GM15510 (cell line): Measurements from ENCODE around the gene HS6ST2.

Experiments
- POLR2A ChIP-seq: IDR thresholded peaks from 3 replicates; pipeline ENCODE4 v1.6.1; 2011; ENCODE audit warnings: borderline replicate concordance; ENCODE audit not compliant: insufficient read length; ENCODE audit errors: extremely low read depth

The HS6ST2 gene

DNA sequence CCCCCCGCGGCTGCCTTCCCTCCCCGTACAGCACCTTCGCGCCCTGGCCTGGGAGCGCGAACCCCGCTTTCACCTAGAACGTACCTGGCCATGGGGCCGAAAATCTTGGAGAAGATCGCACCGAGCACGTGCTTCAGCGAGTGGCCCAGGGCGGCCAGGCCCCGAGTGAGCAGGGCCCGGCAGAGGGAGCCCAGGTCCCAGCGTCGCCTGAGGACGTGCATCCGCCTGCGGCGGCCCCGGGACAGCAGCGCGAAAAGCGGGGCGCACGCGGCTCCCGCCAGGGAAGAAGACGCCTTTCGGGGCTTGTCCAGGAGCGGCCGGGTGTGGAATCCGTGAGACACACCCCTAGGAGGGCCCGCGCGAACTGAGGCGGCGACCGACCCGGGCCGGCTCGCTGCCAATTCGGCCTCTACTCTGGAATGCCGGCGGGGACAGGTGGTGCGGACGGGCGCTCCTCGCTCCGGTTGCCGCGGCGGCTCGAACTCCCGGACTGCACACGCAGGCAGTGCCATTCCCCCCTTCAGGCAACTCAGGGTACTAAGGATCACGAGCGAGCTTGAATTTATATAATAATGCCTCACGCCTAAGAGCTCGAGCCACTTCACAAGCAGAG is at the start of gene HS6ST2:
HS6ST2 (minus strand) TSS at position 539 of the 613 bp plus-strand sequence.
- TF ChIP-seq POLR2A, result no peak

DNA sequence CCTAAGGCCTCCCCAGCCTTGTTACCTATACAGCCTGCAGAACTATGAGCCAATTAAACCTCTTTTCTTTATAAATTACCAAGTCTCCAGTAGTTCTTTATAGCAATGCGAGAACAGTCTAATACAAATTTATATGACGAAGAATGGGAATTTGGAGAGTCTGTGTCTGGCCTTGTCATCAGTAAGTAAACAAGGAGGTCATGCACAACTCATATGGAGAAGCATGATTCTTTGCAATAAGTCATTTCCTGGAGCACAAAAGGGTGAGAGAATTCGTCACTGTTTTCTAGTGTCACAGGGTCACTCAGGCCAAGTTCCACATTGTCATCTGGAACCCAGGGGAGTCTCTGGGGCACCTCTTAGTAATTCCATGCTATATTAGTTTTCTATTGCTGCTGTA is 49.0 kb upstream of the HS6ST2 start:
- TF ChIP-seq POLR2A, result no peak

DNA sequence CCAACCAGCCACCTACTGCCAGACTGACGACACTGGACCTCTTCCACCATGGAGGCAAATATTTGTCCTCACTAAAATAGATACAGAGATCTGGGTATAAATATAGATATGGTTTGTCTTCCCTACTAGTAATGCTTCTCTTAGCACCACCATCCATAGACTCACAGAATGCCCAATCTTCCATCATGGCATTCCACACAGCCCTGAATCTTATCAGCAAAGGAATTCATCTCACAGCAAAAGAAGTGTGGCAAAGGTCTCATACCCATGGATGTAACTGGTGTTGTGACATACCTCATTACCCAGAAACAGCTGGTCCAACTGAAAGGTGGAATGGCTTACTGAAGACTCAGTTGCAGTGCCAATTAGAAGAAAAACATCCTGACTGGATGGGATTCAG is 47.2 kb upstream of the HS6ST2 start:
- no peak for TF ChIP-seq POLR2A

DNA sequence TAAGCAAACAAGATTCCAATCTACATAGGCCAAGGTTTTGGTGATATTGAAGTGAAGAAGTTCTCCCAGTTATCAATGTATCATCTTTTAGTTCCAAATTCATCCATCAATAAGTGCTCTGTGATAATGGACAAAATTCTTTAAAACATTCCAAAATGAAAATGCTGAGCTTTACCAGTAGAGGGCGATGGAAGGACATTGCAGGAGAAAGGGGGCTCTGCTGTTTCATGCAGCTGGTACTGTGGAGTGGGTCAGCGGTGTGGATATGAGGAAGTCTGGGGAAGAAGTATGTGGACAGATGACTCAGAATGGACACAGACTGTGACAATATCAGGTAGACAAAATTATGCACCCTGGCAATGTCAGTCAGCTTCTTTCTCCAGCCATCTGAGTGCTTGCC is 46.6 kb upstream of the HS6ST2 start:
- TF ChIP-seq POLR2A, result no peak

DNA sequence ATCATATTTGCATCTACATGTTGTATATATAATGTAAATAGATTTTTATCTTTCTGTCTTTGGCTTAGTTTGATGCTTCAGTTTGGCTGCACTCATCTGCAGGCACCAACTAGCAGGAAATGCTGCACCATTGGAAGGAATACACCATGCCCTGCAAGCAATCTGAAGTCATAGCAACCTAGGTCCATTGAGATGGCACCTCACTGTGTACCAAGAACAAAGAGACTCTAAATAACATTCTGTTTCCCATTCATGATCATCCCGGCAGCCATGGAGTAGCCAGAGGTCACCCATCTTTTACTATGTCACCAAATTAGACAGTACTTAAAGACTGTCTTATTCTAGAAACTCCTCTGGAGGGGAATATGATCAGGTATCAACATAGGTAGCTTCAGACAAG is 40.8 kb upstream of the HS6ST2 start:
- no peak for TF ChIP-seq POLR2A

DNA sequence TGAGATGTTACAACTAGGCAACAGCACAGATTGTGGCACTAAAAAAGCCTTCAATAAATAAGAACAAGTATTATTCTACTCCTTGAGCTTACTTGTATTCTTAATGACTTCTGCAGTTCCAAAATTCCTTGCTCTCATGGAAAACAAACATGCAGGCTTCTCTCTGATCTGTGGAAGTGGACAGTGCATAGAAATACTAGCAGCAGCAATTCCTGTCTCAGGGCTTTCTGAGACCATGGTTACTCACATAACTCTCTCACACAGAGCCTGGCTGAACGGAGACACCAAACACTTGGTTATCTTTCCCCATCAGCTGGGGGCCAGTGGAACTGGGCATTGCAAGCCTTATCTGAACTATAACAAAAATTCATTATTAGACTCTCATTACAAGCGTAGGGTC is 32.4 kb upstream of the HS6ST2 start:
- no peak for TF ChIP-seq POLR2A

DNA sequence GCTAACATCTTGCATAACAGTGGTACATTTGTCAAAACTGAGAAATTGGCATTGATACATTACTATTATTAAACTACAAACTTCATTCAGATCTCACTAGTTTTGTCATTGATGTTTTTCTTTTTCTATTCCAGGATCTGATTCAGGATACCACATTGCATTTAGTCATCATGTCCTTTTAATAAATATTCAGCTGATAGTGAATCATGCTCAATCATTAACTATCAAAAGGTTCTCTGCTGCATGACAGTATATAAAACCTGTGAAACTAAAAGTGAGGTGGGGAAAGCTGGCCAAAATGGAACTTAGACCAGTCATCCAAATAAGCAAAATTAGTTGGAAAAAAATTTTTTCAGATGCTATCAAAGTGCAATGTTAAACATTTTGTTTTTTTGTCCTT is 28.1 kb upstream of the HS6ST2 start:
- TF ChIP-seq POLR2A, result no peak

DNA sequence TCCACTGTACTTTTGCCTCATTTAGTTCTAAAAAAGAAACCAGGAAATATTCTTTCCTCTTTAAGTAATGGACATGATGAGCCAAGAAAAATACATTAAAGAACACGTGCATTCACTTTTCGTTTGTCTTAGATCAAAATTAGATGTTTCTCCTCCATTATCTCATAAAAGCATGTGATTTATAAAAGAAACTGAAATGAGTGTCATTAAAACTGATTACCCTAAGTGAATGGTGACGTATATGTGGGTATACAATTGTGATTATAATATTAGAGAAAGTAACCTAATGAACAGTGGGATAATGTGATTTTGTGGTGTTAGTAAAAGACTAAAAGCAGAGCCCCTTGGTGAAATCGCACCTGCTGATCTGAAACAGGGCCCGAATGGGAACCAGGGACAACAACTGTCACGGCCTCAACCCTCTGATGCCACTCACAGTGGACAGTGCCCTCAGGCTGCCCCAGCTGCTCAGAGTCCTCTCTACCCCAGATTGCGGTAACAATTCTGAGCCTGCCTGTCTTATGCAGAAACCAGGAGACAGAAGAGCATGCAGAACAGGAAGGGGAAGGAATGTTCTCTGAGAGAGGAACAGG is 25.7 kb upstream of the HS6ST2 start:
- TF ChIP-seq POLR2A, result no peak

DNA sequence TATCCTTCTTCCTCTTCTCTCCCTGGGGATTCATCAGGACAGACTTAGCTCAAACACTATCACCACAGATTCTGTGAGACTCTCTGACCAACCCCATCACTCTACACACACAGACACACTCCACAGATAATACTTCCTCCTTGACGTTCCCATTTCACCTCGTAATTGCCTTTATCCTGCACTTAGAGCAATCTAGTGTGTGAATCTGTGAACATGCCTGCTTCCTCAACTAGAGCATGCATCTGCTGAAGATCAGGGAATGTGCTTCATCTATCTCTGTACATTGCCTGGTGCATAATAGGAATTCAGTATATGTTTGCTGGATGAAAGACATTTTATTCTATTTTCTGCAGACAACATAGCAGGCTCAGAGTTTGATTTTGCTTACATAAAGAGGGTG is 25.1 kb upstream of the HS6ST2 start:
- no peak for TF ChIP-seq POLR2A

DNA sequence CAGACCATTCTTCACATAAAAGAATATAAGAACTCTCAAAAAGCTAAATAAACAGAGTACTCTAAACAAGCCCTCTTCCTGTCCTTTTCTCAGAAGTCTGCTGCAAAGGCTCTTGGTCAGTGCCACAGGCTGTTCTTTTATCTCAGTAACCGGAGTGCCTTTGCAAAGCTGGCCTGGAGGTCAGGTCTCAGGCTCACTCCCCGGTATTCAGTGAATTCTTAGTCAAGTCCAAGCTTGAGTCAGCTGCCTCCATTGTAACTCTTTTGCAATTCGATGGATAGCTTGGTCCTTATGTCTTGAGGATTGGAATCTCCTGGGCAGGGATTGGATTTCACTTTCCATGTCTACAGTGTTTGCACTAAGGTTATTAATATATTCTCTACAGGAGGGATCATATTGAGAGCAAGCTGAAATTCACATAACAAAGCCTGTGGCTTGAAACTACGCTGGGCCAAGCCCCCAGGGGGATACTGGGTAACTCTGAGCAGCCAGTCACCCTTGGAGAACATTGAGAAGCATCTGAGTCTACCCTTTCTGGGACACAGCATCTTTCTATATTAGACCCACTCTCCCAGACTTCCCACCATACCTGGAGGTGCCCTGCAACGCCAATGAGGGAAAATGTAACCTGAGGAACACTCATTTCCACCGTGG is 10.0 kb upstream of the HS6ST2 start:
- no peak for TF ChIP-seq POLR2A

DNA sequence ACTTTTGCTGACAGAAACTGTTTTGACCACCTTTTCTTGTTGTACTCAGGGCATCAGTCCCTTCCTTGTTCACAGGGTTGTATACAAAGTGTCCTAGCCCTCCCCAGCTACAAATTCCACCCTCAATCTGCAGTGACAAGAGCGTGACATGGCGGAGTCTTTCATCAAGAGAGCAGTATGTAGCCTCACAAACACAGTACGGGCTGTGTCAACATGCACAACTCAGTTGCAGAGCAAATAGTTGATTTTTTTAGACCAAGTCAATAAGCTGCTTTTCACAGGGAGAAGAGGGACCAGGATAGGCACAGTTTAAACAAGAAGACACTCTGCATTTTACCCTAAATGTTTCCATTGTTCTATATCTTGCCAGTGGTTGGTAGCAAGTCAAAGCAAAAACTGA is 8.6 kb upstream of the HS6ST2 start:
- TF ChIP-seq POLR2A, result no peak

DNA sequence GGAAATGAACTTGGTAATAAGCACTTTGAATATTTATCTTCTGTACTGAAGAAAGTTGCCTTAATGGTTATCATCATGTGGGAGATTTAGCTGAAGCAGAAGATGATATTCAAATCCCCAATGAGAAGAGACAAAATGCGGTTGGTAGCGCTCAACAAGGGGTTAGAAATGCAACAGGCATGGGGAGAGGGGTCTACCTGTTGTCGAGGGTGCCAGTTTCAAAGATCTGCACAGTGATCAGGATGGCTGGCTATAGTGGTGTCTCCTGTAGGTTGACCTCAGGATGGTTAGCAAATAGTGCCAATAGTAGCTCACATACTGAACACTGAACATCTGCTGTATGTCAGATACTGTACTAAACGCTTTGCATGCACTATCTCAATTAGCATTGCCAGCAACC is 7.0 kb upstream of the HS6ST2 start:
- TF ChIP-seq POLR2A, result no peak

DNA sequence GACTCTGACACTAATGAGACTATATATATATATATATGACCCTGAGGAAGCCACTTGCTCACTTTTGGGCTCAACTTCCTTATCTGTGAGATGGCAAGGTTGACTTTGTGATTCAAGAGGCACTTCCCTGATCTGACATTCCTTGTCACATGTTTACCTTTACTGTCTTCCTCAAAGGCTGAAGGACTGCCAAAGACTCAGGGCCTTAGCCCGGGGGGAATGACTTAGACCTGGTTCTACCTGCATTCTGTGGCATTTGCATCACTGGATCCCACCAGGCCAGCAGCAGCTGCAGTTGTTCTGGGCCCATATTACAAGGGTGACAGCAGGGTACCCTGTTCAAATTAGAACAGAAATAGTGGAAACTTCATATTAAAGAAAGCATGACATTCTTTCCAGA is 3.1 kb upstream of the HS6ST2 start:
- no peak for TF ChIP-seq POLR2A

DNA sequence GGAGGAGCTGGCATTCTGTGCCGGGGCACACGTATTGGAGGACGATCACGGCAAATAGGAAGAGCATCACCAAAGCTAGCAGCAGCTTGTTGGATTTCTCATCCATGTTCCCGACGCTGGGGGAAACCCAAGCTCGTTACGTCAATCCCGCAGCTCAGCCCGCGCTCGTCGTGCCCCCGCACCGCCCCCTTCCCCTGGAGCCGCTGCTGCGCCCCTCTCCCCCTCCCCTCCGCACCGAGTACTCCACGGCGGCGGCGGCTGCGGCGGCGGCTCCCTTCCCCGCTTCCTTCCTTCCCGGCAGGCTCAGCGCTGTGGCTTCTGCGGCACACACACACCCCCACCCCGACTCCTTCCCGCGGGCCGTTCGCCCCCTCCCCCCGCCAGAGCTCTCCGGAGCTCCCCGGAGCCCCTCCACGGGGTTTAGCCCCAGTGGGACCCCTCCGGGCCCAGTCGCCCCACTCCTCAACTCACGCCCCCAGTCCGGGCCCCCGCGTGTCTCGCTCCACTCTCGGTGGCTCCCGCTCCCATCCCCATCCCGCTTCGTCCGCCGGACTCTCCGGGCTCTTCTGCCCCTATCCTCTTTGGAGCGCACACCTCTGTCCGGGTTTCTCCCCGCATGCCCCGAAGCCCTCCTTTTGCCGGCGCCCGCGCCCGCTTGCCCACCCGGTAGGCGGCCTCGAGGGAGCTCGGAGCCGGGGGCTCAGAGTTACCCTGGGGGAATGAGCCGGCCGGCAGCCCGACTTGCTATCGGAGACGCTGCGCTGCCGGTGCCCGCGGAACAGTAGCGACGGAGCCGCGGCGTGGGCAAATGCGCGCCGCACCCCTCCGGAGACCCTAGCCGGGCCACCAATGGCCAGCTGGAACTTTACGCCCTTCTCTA is 978 bp downstream of the HS6ST2 start:
- no peak for TF ChIP-seq POLR2A
